SK-N-SH (cell line): ENCODE results near the gene RCBTB2.

ENCODE experiments used
- SIN3A ChIP-seq: IDR thresholded peaks from 2 replicates; pipeline ENCODE4 v1.6.1; 2012; ENCODE audit warnings: low read depth, mild to moderate bottlenecking, low read length, moderate library complexity, borderline replicate concordance
- YY1 ChIP-seq: IDR thresholded peaks from 2 replicates; pipeline ENCODE4 v1.4.0; 2012; ENCODE audit warnings: low read depth, mild to moderate bottlenecking
- TF ChIP-seq, protein P1 (sequence below): fragments of 200-600 bp; sonication (generic); IDR thresholded peaks from 2 replicates; pipeline ENCODE4 v1.6.1; 2017; ENCODE audit warnings: antibody characterized with exemption, mild to moderate bottlenecking, moderate library complexity
- TF ChIP-seq, protein P2 (sequence below): IDR thresholded peaks from 2 replicates; pipeline ENCODE4 v1.4.0; 2012; ENCODE audit warnings: low read depth, borderline replicate concordance
- TF ChIP-seq, protein P3 (sequence below): IDR thresholded peaks from 2 replicates; pipeline ENCODE4; 2012
- TF ChIP-seq, protein P4 (sequence below): fragments of 150-350 bp; IDR thresholded peaks from 2 replicates; pipeline ENCODE4 v1.6.1; 2016; ENCODE audit warnings: mild to moderate bottlenecking, low read depth, low read length

DNA sequence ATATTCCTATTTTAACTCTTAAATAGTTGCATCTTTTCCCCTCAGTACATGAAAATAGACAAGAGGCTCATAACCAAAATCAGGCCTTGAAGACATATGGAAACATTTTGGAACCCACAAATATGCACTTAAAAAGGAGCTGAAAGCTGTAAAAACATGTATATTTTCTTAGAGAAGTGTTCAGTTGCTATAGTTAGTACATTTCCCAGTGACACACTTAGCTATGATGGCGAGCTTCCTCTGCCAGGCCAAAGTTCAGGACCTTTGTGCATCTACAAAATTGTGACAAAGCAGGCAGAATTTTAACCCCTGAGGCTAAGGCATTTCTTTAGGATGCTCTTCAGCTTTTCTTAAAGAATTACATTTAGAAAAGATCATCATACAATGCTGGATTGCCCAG is 54.5 kb downstream of the RCBTB2 start:
- TF ChIP-seq SIN3A (no peak), YY1 (no peak)
- TF ChIP-seq, protein P1, sequence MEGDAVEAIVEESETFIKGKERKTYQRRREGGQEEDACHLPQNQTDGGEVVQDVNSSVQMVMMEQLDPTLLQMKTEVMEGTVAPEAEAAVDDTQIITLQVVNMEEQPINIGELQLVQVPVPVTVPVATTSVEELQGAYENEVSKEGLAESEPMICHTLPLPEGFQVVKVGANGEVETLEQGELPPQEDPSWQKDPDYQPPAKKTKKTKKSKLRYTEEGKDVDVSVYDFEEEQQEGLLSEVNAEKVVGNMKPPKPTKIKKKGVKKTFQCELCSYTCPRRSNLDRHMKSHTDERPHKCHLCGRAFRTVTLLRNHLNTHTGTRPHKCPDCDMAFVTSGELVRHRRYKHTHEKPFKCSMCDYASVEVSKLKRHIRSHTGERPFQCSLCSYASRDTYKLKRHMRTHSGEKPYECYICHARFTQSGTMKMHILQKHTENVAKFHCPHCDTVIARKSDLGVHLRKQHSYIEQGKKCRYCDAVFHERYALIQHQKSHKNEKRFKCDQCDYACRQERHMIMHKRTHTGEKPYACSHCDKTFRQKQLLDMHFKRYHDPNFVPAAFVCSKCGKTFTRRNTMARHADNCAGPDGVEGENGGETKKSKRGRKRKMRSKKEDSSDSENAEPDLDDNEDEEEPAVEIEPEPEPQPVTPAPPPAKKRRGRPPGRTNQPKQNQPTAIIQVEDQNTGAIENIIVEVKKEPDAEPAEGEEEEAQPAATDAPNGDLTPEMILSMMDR = no peak
- TF ChIP-seq, protein P2, sequence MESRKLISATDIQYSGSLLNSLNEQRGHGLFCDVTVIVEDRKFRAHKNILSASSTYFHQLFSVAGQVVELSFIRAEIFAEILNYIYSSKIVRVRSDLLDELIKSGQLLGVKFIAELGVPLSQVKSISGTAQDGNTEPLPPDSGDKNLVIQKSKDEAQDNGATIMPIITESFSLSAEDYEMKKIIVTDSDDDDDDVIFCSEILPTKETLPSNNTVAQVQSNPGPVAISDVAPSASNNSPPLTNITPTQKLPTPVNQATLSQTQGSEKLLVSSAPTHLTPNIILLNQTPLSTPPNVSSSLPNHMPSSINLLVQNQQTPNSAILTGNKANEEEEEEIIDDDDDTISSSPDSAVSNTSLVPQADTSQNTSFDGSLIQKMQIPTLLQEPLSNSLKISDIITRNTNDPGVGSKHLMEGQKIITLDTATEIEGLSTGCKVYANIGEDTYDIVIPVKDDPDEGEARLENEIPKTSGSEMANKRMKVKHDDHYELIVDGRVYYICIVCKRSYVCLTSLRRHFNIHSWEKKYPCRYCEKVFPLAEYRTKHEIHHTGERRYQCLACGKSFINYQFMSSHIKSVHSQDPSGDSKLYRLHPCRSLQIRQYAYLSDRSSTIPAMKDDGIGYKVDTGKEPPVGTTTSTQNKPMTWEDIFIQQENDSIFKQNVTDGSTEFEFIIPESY = no peak
- TF ChIP-seq, protein P3, sequence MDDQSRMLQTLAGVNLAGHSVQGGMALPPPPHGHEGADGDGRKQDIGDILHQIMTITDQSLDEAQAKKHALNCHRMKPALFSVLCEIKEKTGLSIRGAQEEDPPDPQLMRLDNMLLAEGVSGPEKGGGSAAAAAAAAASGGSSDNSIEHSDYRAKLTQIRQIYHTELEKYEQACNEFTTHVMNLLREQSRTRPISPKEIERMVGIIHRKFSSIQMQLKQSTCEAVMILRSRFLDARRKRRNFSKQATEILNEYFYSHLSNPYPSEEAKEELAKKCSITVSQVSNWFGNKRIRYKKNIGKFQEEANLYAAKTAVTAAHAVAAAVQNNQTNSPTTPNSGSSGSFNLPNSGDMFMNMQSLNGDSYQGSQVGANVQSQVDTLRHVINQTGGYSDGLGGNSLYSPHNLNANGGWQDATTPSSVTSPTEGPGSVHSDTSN = no peak
- TF ChIP-seq, protein P4, sequence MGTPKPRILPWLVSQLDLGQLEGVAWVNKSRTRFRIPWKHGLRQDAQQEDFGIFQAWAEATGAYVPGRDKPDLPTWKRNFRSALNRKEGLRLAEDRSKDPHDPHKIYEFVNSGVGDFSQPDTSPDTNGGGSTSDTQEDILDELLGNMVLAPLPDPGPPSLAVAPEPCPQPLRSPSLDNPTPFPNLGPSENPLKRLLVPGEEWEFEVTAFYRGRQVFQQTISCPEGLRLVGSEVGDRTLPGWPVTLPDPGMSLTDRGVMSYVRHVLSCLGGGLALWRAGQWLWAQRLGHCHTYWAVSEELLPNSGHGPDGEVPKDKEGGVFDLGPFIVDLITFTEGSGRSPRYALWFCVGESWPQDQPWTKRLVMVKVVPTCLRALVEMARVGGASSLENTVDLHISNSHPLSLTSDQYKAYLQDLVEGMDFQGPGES = no peak
